ENCODE measurements around the gene SUPT5H.
A peak's percentile ranks its signal among the peaks of the same experiment; 100 is the strongest.

DNA sequence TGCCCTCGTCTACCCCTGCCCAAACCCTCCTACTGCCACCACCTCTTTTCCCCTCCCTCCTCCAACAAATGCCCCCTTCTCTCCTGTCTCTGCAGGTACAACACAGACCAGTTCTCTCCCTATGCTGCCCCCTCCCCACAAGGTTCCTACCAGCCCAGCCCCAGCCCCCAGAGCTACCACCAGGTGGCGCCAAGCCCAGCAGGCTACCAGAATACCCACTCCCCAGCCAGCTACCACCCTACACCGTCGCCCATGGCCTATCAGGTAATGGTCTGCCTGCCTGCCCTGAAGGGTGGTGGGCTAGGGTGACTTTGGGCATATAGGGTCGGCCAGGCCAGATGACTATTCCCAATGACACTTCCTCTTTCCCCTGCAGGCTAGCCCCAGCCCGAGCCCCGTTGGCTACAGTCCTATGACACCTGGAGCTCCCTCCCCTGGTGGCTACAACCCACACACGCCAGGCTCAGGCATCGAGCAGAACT is 28.8 kb downstream of the SUPT5H start:
- peak; percentile 91 for TF ChIP-seq CTCF (IDR thresholded peaks at IDR 0.05)
- TF ChIP-seq EZH2phosphoT487 (IDR thresholded peaks at IDR 0.05): no peak
- TF ChIP-seq EZH2 (IDR thresholded peaks at IDR 0.05): no peak

Data from neural progenitor cell (in vitro differentiated cells).